GM12878 (cell line): ENCODE data around the gene PDLIM5. TPM values are rescaled to one million over a fixed set of nuclear protein-coding genes. Genes with fewer than 3 reads are reported as not detected.

Experiments used
- ATAC-seq: fragments of 200-7000 bp; cut with Tn5 transposase; 3 replicates; pipeline ENCODE4 v1.9.1; 2020; ENCODE audit warnings: mild to moderate bottlenecking, moderate library complexity
- BruUV-seq: library from RNA; stranded (reverse); fragments of 400-500 nt; replicated peaks from 2 replicates; lab custom pipeline; 2021; lab: Mats Ljungman, UMichigan
- CTCF ChIA-PET: fragments of 300-600 bp; sonication (Branson Sonifier 250); formaldehyde crosslinking; extraction: SDS; loops from one replicate; lab custom pipeline; 2021; ENCODE audit warnings: inconsistent platforms; lab: Yijun Ruan, JAX
- POLR2A ChIA-PET: fragments of 350-600 bp; formaldehyde crosslinking; extraction: SDS; loops from one replicate; lab custom pipeline; 2021; ENCODE audit warnings: inconsistent platforms; lab: Charles Lee
- RAD21 ChIA-PET: fragments of 300-600 bp; sonication (Branson Sonifier 250); formaldehyde crosslinking; loops from one replicate; lab custom pipeline; 2023; ENCODE audit warnings: antibody characterized with exemption; ENCODE audit not compliant: unreplicated experiment; lab: Charles Lee
- SMC1A ChIA-PET: fragments of 300-600 bp; sonication (Branson Sonifier 250); formaldehyde crosslinking; loops from one replicate; lab custom pipeline; 2023; ENCODE audit not compliant: unreplicated experiment, uncharacterized antibody; lab: Charles Lee
- DNase-seq: peaks from one replicate; pipeline ENCODE4 v3.0.0-alpha.2; 2011; ENCODE audit warnings: low read depth, low spot score
- FAIRE-seq: peaks from 3 replicates; lab custom pipeline; 2011; peaks lifted over from hg19 to GRCh38; lab: Jason Lieb, UNC
- H2AFZ ChIP-seq: 2 replicates; pipeline ENCODE4 v1.6.0; 2011; ENCODE audit warnings: low read depth, low read length, control low read depth; ENCODE audit not compliant: control insufficient read depth
- H3K27ac ChIP-seq: 2 replicates; pipeline ENCODE4 v1.5.1; 2011; ENCODE audit warnings: control low read depth; ENCODE audit not compliant: control insufficient read depth, insufficient read depth
- H3K27me3 ChIP-seq, 2 experiments: replicated peaks in 1 of 2; 2 replicates each; pipeline versions ENCODE4 v1.6.0 to v1.6.1; 2011; ENCODE audit warnings: low read length in 1 of 2; ENCODE audit not compliant: control insufficient read depth in 2 of 2, insufficient read depth in 2 of 2
- H3K36me3 ChIP-seq, 2 experiments: 2 replicates each; pipeline ENCODE4 v1.5.1; 2011; ENCODE audit warnings: low read length in 1 of 2; ENCODE audit not compliant: control insufficient read depth in 2 of 2, insufficient read depth in 2 of 2
- H3K4me1 ChIP-seq: 2 replicates; pipeline ENCODE4 v1.6.1; 2011; ENCODE audit warnings: mild to moderate bottlenecking, low read length, moderate library complexity, mixed read lengths; ENCODE audit not compliant: control insufficient read depth, insufficient read depth
- H3K4me2 ChIP-seq: 2 replicates; pipeline ENCODE4 v1.6.0; 2011; ENCODE audit warnings: control low read depth; ENCODE audit not compliant: control insufficient read depth, insufficient read depth
- H3K4me3 ChIP-seq: fragments of 200-600 bp; sonication (generic); 2 replicates; pipeline ENCODE4 v1.5.1; 2016
- H3K79me2 ChIP-seq: 2 replicates; pipeline ENCODE4 v1.6.0; 2011; ENCODE audit warnings: low read length; ENCODE audit not compliant: control insufficient read depth, insufficient read depth
- H3K9ac ChIP-seq: 2 replicates; pipeline ENCODE4 v1.8.0; 2011; ENCODE audit warnings: low read length, control low read depth, mixed read lengths; ENCODE audit not compliant: control insufficient read depth, insufficient read depth
- H3K9me3 ChIP-seq: replicated peaks from 3 replicates; pipeline ENCODE4 v1.5.1; 2011; ENCODE audit warnings: mild to moderate bottlenecking, low read length; ENCODE audit not compliant: control insufficient read depth, insufficient read depth
- H4K20me1 ChIP-seq: 2 replicates; pipeline ENCODE4 v1.6.0; 2011; ENCODE audit not compliant: control insufficient read depth, insufficient read depth
- FOXK2 ChIP-seq: fragments of 450-650 bp; IDR thresholded peaks from 2 replicates; pipeline ENCODE4 v1.6.1; 2017; ENCODE audit warnings: mild to moderate bottlenecking, moderate library complexity
- FOXM1 ChIP-seq: IDR thresholded peaks from 2 replicates; pipeline ENCODE4 v1.6.1; 2012; ENCODE audit warnings: low read depth, mild to moderate bottlenecking, inconsistent platforms, low read length, moderate library complexity
- RUNX3 ChIP-seq: IDR thresholded peaks from 2 replicates; pipeline ENCODE4 v1.6.1; 2012; ENCODE audit warnings: low read length, inconsistent platforms
- SIX5 ChIP-seq: IDR thresholded peaks from 2 replicates; pipeline ENCODE4 v1.6.1; 2011; ENCODE audit warnings: mild to moderate bottlenecking, low read depth, low read length, moderate library complexity; ENCODE audit not compliant: severe bottlenecking
- TCF12 ChIP-seq: IDR thresholded peaks from 2 replicates; pipeline ENCODE4 v1.6.1; 2011; ENCODE audit warnings: low read depth, mild to moderate bottlenecking, low read length
- WRNIP1 ChIP-seq: IDR thresholded peaks from 2 replicates; pipeline ENCODE4 v1.6.1; 2011; ENCODE audit warnings: low read depth, low read length, improper control_type of control experiment, borderline replicate concordance
- ZZZ3 ChIP-seq: IDR thresholded peaks from 2 replicates; pipeline ENCODE4 v1.6.1; 2011; ENCODE audit warnings: low read depth; ENCODE audit not compliant: control insufficient read depth, insufficient read length
- WGBS: methylation state at CpG from one replicate; pipeline ENCODE4 v1.1.6; 2016; ENCODE audit warnings: low lambda C conversion rate; ENCODE audit not compliant: insufficient replicate concordance, insufficient coverage; ENCODE audit errors: missing lambda C conversion rate; 5-methylcytosine and 5-hydroxymethylcytosine counted together
- in situ Hi-C: fragments of 300-500 bp; cut with MboI; formaldehyde crosslinking; loops from 9 replicates; pipeline ENCODE4 v1.14.3; 2018; ENCODE audit warnings: mixed read lengths
- intact Hi-C: fragments of 100-400 bp; cut with micrococcal nuclease; formaldehyde crosslinking; loops from one replicate; pipeline ENCODE4 v1.14.2; 2022; ENCODE audit not compliant: unreplicated experiment
- polyA plus RNA-seq, 11 experiments: library from polyadenylated mRNA; depleted of rRNA in 4 of 11; unstranded in 6 of 11; stranded (reverse) in 5 of 11; fragments of >200 nt; fragmentation: Nextera tagmentation in 4 of 11; fragmentation: Illumina TruSeq in 1 of 11; extraction: Ambion mirVana in 4 of 11; extraction: Trizol in 1 of 11; gene quantifications; 1 replicate in 1 of 11; 2 replicates in 10 of 11; pipeline versions ENCODE4 v1.2.1 to v1.2.3, GENCODE V29; 2011 to 2016; ENCODE audit warnings: inconsistent platforms in 2 of 11, missing spikeins in 2 of 11, low read depth in 1 of 11
- total RNA-seq, 4 experiments: library from RNA; depleted of rRNA in 3 of 4; stranded (reverse); fragments of >200 nt in 3 of 4; fragmentation: Illumina TruSeq in 1 of 4; extraction: Trizol in 1 of 4; gene quantifications; 2 replicates each; pipeline versions ENCODE4 v1.2.1 to v1.2.3, GENCODE V29; 2013 to 2021
- TF ChIP-seq, protein P1 (sequence below): fragments of 450-650 bp; IDR thresholded peaks from 2 replicates; pipeline ENCODE4 v1.6.1; 2016; ENCODE audit warnings: mild to moderate bottlenecking
- TF ChIP-seq, protein P2 (sequence below): IDR thresholded peaks from 2 replicates; pipeline ENCODE4 v1.6.1; 2012; ENCODE audit warnings: low read depth, low read length, improper control_type of control experiment

Gene PDLIM5
- total and polyA plus RNA-seq, 10 of the 15 experiments (the other 5 are each of a cell fraction or from before 2014, with no cell fraction given), result 10.0 to 52.9 (median 20.7) TPM

DNA sequence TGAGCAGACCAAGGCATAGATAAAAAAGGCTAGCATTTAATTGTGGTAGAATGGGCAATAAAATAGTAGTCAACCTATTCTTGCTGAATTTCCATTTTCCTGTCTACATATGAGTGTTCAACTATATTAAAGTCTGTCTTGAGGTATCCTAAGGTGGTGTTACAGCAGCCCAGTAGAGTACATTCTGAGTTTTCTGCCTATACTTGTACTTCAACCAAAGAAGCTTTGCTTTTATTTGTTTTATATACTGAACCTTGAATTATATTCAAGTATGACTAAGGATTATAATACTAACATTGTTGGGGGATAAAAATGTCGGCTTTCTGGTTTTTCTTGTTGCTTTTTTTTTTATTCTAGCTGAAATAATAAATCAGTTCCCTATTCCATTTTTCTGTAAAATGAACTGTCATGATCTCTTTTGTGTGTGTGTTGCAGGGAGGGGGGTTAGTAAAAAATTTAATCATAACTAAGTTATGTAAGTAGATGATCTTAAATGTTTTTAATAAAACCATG is 106.7 kb downstream of the PDLIM5 start (continued):
- TF ChIP-seq SIX5, result no peak
- TF ChIP-seq, all 136 proteins: peak for 0

DNA sequence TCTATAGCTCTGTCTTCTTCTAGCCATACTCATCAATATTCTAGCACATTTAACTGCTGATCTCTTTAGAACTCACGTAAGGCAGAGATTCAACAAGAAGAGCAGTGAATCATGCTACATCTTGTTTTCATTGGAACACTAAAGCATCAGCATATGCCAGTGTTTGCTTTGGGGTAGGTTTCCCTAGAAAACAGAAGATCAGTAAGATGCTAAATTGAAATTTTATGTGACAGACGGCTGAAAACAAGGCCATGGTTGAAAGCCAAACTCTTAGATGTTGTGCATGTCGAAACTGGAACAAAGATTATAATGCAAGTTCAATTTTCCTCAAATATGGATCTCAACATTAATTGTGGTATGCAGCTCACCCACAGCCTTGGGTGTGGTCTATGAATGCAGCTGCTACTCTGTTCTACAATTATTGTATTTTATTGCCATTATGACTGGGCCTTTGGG is 107.6 kb downstream of the PDLIM5 start:
- H3K36me3 ChIP-seq, result no peaks in the 10 kb centered on the region
- no peaks in the 10 kb centered on the region for H3K79me2 ChIP-seq
- H3K27me3 ChIP-seq, result no peaks in the 10 kb centered on the region
- no peaks in the 10 kb centered on the region for H3K4me1 ChIP-seq
- in situ Hi-C loops (no loop called here), intact Hi-C loops (no loop called here)
- ChIA-PET CTCF (no interaction called here), SMC1A (no interaction called here), POLR2A (no interaction called here), RAD21 (interaction anchor here (0.9 kb wide), 1 partner anchor 104 kb away, joined by 3 read pairs; no protein-coding TSS in a partner anchor)
- TF ChIP-seq, protein P1, sequence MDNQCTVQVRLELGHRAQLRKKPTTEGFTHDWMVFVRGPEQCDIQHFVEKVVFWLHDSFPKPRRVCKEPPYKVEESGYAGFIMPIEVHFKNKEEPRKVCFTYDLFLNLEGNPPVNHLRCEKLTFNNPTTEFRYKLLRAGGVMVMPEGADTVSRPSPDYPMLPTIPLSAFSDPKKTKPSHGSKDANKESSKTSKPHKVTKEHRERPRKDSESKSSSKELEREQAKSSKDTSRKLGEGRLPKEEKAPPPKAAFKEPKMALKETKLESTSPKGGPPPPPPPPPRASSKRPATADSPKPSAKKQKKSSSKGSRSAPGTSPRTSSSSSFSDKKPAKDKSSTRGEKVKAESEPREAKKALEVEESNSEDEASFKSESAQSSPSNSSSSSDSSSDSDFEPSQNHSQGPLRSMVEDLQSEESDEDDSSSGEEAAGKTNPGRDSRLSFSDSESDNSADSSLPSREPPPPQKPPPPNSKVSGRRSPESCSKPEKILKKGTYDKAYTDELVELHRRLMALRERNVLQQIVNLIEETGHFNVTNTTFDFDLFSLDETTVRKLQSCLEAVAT, result no peak
- TF ChIP-seq ZZZ3 (no peak), FOXK2 (no peak), FOXM1 (no peak), WRNIP1 (no peak), TCF12 (no peak), RUNX3 (no peak)
- TF ChIP-seq, protein P2, sequence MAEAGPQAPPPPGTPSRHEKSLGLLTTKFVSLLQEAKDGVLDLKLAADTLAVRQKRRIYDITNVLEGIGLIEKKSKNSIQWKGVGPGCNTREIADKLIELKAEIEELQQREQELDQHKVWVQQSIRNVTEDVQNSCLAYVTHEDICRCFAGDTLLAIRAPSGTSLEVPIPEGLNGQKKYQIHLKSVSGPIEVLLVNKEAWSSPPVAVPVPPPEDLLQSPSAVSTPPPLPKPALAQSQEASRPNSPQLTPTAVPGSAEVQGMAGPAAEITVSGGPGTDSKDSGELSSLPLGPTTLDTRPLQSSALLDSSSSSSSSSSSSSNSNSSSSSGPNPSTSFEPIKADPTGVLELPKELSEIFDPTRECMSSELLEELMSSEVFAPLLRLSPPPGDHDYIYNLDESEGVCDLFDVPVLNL, result no peak
- ATAC-seq (no peak), DNase-seq (no peak), FAIRE-seq (no peak)
- H3K27ac ChIP-seq, result no peak overlapping the region
- H3K4me2 ChIP-seq, result no peak overlapping the region
- 100% methylated on average over 3 of the region's 3 CpGs for WGBS
- no peak overlapping the region for H2AFZ ChIP-seq
- BruUV-seq, result no TSS peak
- H3K9ac ChIP-seq, result no peak overlapping the region
- H3K9me3 ChIP-seq, result no peaks in the 10 kb centered on the region
- H3K4me3 ChIP-seq, result no peak overlapping the region
- no peaks in the 10 kb centered on the region for H4K20me1 ChIP-seq
